Measurements from ENCODE around the gene APOB.
A peak's percentile ranks its signal among the peaks of the same experiment; 100 is the strongest.

APOB gene, protein sequence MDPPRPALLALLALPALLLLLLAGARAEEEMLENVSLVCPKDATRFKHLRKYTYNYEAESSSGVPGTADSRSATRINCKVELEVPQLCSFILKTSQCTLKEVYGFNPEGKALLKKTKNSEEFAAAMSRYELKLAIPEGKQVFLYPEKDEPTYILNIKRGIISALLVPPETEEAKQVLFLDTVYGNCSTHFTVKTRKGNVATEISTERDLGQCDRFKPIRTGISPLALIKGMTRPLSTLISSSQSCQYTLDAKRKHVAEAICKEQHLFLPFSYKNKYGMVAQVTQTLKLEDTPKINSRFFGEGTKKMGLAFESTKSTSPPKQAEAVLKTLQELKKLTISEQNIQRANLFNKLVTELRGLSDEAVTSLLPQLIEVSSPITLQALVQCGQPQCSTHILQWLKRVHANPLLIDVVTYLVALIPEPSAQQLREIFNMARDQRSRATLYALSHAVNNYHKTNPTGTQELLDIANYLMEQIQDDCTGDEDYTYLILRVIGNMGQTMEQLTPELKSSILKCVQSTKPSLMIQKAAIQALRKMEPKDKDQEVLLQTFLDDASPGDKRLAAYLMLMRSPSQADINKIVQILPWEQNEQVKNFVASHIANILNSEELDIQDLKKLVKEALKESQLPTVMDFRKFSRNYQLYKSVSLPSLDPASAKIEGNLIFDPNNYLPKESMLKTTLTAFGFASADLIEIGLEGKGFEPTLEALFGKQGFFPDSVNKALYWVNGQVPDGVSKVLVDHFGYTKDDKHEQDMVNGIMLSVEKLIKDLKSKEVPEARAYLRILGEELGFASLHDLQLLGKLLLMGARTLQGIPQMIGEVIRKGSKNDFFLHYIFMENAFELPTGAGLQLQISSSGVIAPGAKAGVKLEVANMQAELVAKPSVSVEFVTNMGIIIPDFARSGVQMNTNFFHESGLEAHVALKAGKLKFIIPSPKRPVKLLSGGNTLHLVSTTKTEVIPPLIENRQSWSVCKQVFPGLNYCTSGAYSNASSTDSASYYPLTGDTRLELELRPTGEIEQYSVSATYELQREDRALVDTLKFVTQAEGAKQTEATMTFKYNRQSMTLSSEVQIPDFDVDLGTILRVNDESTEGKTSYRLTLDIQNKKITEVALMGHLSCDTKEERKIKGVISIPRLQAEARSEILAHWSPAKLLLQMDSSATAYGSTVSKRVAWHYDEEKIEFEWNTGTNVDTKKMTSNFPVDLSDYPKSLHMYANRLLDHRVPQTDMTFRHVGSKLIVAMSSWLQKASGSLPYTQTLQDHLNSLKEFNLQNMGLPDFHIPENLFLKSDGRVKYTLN (N-terminal part only)

DNA sequence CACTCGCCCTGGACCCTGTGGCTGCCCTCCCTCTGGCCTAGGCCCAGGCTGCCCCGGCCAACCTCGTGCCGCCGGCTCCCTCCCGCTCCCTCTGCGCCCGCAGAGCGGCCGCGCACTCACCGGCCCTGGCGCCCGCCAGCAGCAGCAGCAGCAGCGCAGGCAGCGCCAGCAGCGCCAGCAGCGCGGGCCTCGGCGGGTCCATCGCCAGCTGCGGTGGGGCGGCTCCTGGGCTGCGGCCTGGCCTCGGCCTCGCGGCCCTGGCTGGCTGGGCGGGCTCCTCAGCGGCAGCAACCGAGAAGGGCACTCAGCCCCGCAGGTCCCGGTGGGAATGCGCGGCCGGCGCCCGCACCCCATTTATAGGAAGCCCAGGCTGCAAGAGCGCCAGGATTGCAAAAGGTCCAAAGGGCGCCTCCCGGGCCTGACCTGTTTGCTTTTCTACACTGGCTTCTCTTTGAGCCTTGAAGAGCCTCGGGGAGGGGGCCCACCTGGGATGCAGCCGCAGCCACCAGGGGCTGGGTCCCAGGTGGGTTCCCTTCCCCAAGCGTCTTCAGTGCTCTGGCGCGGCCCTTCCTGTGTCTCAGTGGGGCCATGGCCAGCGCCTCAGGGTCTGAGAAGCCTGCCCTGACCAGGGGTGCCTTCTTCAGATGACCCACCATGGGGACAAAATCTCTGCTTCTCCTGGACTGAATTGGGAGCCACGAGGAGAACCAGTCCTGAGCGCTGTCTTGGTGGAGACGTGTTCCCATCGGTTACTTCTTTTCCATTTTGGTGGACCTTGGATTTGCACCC is at the start of gene APOB:
APOB (minus strand) TSS at position 330 of the 789 bp plus-strand sequence; CDS start at position 202, 128 bp downstream.
- DNase-seq: peak; percentile 13

DNA sequence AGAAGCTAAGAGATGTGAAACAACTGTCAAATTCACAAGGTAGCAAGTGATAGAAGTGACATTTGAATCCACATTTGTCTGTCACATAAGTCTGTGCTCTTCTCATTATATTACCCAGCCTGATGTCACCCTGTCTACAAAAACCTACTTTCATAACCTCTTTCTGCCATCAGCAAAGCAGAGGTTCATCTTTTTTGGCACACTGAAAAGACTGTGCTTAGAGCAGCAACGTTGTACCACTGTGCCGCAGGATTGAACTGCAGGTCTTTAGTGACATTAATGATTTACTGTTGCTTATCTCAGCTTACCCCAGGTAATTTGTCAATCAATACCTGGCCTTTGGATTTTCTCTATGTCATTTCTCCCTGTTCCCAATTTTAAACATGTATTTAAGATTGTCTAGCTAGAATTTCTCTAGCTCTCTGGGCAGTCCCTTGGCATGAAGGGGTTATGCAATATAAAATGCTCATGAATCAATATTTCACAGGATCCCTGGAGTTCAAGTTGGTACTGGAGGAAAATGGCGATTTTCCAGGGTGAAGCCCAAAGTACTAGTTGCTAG is 48.5 kb upstream of the APOB start:
- DNase-seq: no peak

DNA sequence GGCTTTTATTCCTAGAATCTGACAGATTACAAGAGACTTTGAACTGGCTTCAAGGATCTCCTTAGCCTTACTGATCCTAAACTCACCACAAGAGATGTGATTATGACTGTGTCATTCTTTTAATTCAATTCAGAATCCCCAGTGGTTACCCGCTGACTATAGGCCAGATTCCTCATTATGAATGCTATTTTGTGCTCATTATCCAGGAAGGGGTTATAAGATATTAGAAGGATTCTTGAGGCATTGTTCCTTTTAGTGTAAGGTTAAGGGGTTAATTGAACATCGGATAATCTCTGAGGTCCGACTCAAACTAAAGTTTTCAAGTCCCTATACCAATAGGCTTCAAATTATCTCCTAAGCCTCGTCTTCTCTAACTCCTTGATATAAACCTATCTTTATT is 40.5 kb upstream of the APOB start:
- DNase-seq: no peak

DNA sequence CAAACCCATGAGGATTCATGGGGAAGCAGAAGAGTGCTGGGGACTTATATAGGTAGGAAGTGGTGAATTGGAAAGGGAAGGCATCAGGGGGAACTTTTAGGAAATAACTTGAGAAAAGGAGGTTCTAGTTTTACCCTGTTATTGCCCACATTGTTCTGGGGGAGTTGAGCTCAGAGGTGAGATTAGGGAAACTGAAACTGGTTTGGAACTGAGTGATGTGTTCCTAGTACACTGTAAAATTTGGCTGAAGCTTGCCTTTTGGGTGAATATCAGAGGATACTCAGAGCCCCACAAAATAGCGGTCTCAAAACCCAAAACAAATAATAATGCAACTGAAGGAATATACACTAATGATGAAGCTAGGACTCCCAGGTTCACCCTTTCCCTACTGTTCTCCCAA is 39.6 kb upstream of the APOB start:
- no peak for DNase-seq

DNA sequence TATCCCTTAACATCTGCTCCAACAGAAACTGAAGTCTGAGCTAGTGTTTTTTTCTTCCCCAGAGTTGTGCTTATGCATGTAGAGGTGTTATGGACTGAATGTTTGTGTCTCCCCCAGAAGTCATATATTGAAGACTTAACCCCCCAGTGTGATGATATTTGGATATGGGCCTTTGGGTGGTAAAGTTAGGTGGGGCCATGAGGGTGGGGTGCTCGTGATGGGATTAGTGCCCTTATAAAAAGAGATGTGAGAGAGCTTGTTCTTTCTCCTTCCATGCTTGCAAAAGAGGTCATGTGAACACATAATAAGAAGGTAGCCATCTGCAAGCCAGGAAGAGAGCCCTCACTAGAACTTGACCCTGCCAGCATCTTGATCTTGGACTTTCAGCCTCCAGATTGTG is 34.4 kb upstream of the APOB start:
- no peak for DNase-seq

DNA sequence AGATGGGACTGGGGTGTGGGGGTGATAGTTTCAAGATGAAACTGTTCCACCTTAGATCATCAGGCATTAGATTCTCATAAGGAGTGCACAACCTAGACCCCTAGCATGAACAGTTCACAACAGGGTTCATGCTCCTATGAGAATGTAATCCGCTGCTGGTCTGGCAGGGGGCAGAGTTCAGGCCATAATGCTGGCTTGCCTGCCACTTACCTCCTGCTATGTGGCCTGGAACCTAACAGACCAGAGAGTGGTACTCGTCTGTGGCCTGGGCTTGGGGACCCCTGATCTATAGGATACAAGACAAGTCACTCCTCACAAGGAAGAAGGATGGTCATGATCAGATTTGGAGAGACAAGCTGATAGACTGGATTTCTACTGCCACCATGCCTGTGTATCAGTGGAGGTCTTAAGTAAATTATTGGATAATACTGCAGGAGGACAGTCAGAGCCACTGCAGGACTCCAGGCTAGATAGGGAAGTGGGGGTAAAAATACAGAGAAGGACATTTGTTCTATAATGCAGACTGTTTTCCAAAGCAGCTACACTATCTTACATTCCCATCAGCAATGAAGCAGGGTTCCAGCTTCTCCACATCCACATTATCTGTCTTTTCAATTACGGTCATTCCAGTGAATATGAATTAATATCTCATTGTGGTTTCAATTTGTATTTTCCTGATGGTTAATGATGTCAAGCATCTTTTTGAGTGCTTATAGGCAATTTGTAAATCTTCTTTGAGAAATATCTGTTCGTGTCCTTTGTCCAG is 28.8 kb upstream of the APOB start:
- no peak for DNase-seq

DNA sequence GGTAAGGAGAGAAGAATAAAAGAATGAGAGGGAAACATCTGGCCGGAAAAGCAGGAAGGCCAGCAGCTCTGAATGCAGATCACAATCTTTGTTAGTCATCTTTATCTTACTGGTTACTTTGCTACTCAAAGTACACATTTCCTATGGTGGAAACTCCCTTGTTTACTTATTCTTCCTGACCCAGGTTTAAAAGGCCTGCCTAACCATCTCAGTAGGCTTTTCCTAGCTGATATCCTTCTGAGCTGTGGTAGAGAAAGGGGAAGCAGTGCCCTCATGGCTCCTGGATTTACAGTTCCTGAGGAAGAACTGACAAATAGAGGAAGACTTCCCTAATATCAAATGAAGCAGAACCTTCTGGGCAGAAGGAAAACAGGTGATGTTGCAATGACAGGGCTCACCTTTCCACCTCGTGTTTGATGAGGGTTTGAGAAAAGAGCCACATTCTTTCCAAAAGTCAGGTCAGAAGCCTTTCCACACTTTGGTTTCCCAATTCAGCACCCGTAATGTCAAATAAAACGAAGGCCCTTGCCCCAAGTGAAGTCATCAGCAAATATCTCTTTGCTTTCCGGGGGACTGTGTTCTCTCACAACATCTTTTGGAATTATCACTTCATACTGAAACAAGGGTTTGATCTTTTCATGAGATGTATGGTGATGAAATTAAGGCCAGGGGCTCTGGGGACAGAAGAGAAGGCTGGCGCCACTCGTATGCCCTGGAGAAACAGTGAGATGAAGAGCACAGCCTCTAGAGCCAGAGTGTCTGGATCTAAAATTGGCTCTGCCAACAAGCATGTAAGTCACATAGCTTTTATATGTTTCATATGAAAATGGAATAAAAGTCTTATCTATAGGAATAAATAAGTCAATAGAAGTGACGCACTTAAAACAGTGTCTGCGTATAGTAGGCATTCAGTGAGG is 26.7 kb upstream of the APOB start:
- peak; percentile 8 for DNase-seq

DNA sequence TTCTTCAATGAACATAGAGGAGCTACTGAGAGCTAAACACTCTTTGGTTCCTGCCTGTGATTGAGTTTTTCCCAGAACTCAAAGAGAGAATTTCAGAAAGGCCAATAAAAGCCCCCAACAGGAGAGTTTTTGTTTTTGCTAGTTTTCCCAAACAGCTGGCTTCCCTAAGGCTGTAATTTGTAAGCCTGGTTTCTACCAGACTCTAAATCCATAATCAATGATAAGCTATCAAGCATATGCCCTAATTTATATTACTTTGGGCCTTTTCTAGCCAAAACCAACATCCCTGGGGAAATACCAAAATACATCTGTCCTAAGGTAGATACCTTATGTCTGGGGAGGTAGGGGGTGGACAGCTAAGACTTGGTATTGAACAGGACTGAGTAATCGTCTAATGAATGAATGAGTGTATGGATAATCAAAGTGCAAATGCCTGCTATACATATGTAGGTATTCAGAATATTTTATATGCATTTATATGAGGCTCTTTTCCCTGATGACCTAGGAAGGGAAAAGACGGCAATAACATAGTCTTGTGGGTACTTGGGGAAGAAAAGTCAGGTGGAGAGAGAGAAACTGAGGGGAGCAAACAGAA is 26.0 kb upstream of the APOB start:
- DNase-seq: no peak

DNA sequence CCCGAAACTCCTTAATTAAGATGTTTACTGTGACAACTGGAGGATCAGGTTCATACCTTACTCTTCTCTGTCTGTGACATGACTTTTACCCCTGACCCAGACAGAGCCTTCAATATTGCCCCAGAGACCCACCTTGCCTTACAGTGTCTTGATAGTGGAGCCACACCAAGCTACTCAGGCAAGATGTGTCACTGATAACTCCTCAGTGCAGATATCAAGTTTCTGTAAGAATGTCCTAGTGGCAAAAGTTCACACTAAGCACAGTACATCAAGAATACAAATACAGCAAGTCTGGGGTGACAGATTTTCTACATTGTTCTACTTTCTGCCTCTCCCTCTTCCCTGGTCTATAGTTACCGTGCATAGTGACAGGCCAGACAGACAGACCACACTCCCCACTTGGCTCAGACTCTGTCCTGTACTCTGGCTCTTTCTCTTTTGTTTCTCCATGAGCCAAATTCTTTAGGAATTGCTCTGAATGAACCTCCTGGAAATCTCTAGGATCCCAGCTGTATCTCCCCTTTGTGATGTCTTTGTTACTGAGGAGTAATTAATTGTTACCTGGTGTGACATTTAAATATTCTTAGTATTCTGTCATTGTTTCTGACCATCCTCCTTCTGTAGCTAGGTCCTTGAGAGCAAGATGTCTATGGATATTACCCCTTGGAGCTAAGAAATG is 24.1 kb upstream of the APOB start:
- no peak for DNase-seq

DNA sequence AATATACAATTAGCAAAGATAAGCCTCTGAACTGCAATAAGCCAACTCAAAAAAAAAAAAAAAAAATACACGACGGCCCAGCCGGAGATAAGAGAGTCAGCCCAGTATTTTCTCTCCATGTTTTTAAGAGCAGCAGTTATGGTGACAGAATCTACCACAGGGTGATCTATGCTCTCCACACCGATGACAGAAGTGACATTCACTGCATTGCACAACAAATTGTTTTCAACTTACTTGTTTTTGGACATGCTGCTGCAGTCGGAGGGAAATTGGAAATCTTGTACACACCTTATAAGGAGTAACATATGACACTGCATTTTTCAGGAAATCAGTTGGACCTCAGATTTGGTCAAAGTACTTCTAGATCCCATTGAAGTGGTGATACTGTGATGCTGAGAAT is 23.3 kb upstream of the APOB start:
- DNase-seq: peak; percentile 10

DNA sequence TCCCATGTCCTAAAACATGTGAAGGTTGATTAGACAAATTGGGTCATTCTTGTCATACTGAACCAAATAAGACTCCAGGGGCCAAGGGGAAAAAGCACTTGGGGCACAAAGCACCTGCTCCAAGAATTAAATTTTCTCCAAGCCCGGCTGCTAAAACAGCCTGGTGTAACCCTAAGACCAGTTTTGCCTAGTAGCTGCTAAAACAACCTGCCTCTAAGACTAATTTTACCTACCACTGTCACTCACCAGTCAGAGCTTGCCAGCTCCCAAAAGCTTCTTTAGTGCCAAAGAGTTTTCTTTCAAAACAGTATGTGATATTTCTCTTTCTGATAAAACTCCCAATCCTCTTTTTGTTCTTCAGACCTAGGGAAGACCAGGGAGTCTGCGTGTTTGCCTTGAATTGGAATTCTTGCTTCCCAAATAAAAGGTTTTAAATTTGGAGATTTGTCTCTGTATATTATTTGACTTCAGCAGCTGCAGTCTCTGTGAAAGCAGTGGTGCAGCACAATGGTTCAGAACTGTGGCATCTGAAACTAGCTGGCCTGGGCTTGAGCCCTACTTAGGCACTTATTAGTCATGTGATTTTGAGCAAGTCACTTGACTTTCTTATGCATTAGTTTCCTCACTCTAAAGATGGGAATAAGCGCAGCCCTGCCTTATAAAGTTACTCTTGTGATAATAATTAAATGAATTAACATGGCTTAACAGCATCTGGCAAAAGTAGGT is 16.2 kb upstream of the APOB start:
- no peak for DNase-seq

DNA sequence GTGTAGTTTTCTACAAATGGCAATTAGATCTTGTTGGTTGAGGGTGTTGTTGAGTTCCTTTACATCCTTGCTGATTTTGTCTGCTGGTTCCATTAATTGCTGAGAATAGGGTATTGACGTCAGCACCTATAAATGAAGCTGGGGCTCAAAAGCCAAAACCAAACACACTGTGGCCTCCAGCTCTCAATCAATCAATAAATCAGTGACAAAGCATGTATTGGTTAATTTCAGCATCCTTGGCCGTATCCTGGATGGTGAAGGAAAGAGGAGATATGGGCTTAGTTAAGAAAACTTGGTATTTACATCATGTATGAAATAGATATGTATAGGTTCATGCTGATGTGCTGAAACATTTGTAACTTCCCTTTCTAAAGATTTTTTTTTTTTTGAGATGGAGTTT is 13.2 kb upstream of the APOB start:
- DNase-seq: no peak

DNA sequence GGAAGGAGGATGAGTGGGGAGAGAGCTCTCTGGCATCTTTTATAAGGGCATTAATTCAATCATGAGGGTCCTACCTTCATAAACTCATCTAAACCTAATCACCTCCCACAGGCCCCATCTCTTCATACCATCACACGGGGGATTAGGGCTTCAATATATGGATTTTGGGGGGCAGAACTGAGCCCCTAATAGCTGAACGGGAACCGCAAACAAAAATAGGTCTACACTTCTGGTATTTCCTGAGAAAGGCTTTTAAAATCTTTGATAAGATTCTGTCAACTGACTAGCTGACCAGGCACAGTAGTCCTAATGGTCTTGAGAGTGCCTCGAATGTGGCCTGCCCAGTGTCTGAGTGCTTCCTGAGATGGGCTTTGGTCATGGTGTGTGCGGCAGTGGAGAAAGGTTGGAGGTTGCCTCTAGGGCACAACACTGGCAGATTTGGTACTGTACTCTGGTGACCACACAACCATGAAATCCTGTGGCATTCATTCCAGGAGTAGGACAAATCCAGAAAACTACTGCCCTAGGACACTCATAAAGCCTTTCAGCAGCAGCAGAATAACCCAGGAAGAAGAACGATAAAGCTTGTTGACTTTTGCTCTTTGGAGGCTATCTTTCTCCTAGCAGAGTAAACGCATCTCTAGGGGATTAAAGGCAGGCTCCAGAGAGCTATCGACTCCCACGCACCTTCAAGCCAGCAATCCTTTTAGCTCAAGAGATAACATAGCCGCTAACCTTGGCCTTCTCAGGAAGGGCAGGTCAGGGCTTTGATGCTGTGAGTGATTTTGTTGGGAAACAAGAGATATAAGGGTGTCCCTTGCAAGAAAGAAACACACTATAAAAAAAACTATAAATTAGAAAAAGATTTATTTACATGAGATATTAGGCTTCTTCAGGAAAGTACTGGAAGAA is 12.3 kb upstream of the APOB start:
- DNase-seq: no peak

DNA sequence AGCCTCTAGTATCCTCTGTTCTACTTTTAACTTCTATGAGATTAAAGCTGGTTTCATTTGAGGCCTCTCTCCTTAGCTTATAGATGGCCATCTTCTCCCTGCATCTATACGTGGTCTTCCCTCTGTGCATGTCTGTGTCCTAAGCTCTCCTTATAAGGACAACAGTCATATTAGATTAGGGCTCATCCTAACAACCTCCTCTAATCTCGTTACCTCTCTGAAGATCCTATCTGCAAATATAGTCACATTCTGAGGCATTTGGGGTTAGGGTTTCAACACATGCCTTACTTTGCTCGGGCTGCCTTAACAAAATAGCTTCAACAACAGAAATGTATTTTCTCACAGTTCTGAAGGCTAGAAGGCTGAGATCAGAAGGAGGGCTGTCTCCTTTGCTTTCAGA is 11.6 kb upstream of the APOB start:
- DNase-seq: no peak

DNA sequence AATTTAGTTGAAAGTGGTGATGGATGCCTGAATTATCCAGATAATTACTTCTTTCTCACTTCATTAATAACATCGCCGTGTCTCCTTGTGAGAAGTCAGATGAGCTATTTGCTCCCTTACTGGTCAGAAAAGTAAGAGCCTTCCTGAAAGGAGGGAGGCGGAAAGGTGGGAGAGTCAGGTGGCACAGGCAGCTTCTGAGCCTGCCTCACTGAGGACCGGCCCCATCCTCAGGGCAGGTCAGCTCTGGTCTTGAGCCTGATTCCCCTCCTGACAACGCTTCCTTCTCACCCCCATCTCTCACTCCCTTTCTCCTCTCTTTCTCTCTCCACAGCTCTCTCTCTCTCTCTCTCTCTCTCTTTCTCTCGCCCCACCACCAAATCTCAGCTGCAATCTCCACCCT is 10.1 kb upstream of the APOB start:
- DNase-seq: no peak

DNA sequence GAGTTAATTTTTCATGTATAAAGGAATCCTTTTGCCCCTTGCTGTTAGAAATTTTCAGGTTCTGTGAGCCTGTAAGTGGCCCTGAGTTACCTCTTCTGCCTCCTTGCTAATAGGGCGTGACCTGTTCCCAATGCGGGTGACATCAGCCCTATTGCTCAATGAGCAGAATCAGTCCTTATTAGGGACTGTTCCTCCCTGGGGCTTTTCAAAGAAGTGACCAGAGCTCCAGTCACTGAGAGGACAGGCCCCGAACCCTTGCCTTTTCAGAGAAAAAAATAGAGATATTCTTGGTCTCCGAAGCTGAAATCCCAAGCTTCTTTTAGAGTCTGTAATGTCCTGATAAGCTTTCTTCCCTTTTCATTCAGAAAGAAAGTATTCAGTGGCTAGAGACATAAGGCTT is 8.2 kb upstream of the APOB start:
- DNase-seq: no peak

DNA sequence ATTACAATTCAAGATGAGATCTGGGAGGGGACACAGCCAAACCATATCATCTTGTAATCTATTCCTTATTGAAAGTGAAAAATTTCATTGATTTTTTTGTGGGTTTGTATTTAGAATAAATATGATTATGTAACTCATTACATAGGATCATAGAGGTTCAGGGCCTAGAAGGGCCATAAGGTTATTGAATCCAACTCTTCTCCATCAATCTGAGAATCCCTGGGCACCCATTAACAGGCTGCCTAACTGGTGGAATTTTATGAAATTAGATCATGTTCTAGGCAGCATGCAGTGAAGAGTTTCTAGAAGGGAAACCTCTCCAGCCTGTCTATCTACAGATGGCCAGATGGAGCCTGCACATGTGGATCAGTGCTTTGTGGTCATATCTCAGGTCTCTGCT is 6.3 kb upstream of the APOB start:
- DNase-seq: no peak

All from hematopoietic multipotent progenitor cell treated with erythropoietin and hydrocortisone succinate and interleukin-3 and kit ligand, for 4 days (in vitro differentiated cells).